Colonic mucosa (tissue), 4 donors: Measurements from ENCODE around the gene GNLY. TPM values are rescaled to one million over a fixed set of nuclear protein-coding genes. Genes with fewer than 3 reads are reported as not detected.

ENCODE experiments used
- DNase-seq: peaks from one replicate; pipeline ENCODE4 v3.0.0-alpha.2; 2020
- H3K27ac ChIP-seq: fragments of 200-600 bp; one replicate; pipeline ENCODE4 v1.8.0; 2021
- H3K27me3 ChIP-seq: fragments of 200-600 bp; one replicate; pipeline ENCODE4 v1.8.0; 2021
- H3K36me3 ChIP-seq: fragments of 200-600 bp; one replicate; pipeline ENCODE4 v1.8.0; 2021
- H3K4me1 ChIP-seq: fragments of 200-600 bp; one replicate; pipeline ENCODE4 v1.8.0; 2021; ENCODE audit warnings: mild to moderate bottlenecking
- H3K4me3 ChIP-seq: fragments of 200-600 bp; one replicate; pipeline ENCODE4 v1.8.0; 2021
- H3K9ac ChIP-seq, 2 donors: one replicate each; pipeline ENCODE4 v1.7.0; 2013; ENCODE audit warnings: control low read depth in 2 of 2, low read depth in 2 of 2, low read length in 2 of 2
- H3K9me3 ChIP-seq: fragments of 200-600 bp; one replicate; pipeline ENCODE4 v1.8.0; 2021
- intact Hi-C: fragments of 100-400 bp; cut with DNase I; formaldehyde crosslinking; loops from one replicate; pipeline ENCODE4 v1.14.1; 2022
- total RNA-seq, 2 donors: library from RNA; stranded (reverse); fragmentation: NEBNext Ultra II Directional in 1 of 2; extraction: Animal tissue kit (Norgen Biotek cat#: 25700) in 1 of 2; gene quantifications; one replicate each; pipeline ENCODE4 v1.2.1, GENCODE V29; 2021
- TF ChIP-seq, protein P1 (sequence below): fragments of 200-600 bp; IDR thresholded peaks from one replicate; pipeline ENCODE4 v1.8.0; 2022; ENCODE audit warnings: antibody characterized with exemption, mild to moderate bottlenecking
- donor health status: healthy.
- donor health status: DM: no; HTN: no; CAD: no.
- donor health status: DM: no; HTN: no; CAD: no.

The GNLY gene
- total RNA-seq, 2 donors from 2014 or later = 0.32 to 4.7 TPM

- DNase-seq = no peak
- intact Hi-C loops = no loop called here
- H3K9ac ChIP-seq = no peak overlapping the region
- H3K9me3 ChIP-seq = no peaks in the 10 kb centered on the region
- no peaks in the 10 kb centered on the region for H3K27me3 ChIP-seq
- no peak overlapping the region for H3K4me3 ChIP-seq
- H3K4me1 ChIP-seq = no peaks in the 10 kb centered on the region
- TF ChIP-seq, protein P1, sequence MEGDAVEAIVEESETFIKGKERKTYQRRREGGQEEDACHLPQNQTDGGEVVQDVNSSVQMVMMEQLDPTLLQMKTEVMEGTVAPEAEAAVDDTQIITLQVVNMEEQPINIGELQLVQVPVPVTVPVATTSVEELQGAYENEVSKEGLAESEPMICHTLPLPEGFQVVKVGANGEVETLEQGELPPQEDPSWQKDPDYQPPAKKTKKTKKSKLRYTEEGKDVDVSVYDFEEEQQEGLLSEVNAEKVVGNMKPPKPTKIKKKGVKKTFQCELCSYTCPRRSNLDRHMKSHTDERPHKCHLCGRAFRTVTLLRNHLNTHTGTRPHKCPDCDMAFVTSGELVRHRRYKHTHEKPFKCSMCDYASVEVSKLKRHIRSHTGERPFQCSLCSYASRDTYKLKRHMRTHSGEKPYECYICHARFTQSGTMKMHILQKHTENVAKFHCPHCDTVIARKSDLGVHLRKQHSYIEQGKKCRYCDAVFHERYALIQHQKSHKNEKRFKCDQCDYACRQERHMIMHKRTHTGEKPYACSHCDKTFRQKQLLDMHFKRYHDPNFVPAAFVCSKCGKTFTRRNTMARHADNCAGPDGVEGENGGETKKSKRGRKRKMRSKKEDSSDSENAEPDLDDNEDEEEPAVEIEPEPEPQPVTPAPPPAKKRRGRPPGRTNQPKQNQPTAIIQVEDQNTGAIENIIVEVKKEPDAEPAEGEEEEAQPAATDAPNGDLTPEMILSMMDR = no peak
- no peaks in the 10 kb centered on the region for H3K36me3 ChIP-seq
- no peak overlapping the region for H3K27ac ChIP-seq
These were observed 11.8 kb upstream of the GNLY start for GRCh38 chr2:85682378-85682777.

GRCh38 chr2:85684380-85684779 is 9.8 kb upstream of the GNLY start:
- no peaks in the 10 kb centered on the region for H3K4me1 ChIP-seq
- TF ChIP-seq, protein P1 = no peak
- no peaks in the 10 kb centered on the region for H3K9me3 ChIP-seq
- H3K27me3 ChIP-seq = no peaks in the 10 kb centered on the region
- H3K36me3 ChIP-seq = no peaks in the 10 kb centered on the region
- intact Hi-C loops = no loop called here
- no peak overlapping the region for H3K27ac ChIP-seq
- H3K9ac ChIP-seq = no peak overlapping the region
- H3K4me3 ChIP-seq = no peak overlapping the region
- no peak for DNase-seq

GRCh38 chr2:85684806-85685205 is 9.4 kb upstream of the GNLY start:
- intact Hi-C loops = no loop called here
- H3K27me3 ChIP-seq = no peaks in the 10 kb centered on the region
- H3K36me3 ChIP-seq = no peaks in the 10 kb centered on the region
- no peak for DNase-seq
- no peaks in the 10 kb centered on the region for H3K9me3 ChIP-seq
- no peak overlapping the region for H3K4me3 ChIP-seq
- TF ChIP-seq, protein P1 = no peak
- no peaks in the 10 kb centered on the region for H3K4me1 ChIP-seq
- no peak overlapping the region for H3K9ac ChIP-seq
- H3K27ac ChIP-seq = no peak overlapping the region

GRCh38 chr2:85690932-85691331 is 3.2 kb upstream of the GNLY start:
- no peak for DNase-seq
- Histone ChIP-seq H3K4me3 (no peak overlapping the region), H3K9me3 (no peaks in the 10 kb centered on the region), H3K9ac (no peak overlapping the region), H3K4me1 (no peaks in the 10 kb centered on the region), H3K36me3 (no peaks in the 10 kb centered on the region), H3K27me3 (no peaks in the 10 kb centered on the region), H3K27ac (no peak overlapping the region)
- TF ChIP-seq, protein P1 = no peak
- intact Hi-C loops = no loop called here

GRCh38 chr2:85692039-85692645 is 2.0 kb upstream of the GNLY start:
- Histone ChIP-seq H3K27me3 (no peaks in the 10 kb centered on the region), H3K9me3 (no peaks in the 10 kb centered on the region), H3K4me3 (no peak overlapping the region), H3K9ac (no peak overlapping the region), H3K36me3 (no peaks in the 10 kb centered on the region), H3K27ac (no peak overlapping the region), H3K4me1 (no peaks in the 10 kb centered on the region)
- DNase-seq = no peak
- intact Hi-C loops = no loop called here
- TF ChIP-seq, protein P1 = no peak
